Omental fat pad (tissue), 4 donors: ENCODE results near the gene RICTOR. TPM values are rescaled to one million over a fixed set of nuclear protein-coding genes. Genes with fewer than 3 reads are reported as not detected.
A peak's percentile ranks its signal among the peaks of the same experiment; 100 is the strongest.

Source experiments
- ATAC-seq: fragments of 150-250 bp; one replicate; pipeline ENCODE4 v1.9.1; 2016; ENCODE audit warnings: mild to moderate bottlenecking, moderate library complexity; ENCODE audit not compliant: low FRiP score
- DNase-seq: peaks from one replicate; pipeline ENCODE4 v3.0.0-alpha.2; 2019; ENCODE audit warnings: low spot score
- CTCF ChIP-seq, 3 donors: fragments of 450-650 bp; IDR thresholded peaks; one replicate each; pipeline ENCODE4 v1.5.1; 2016 to 2017; ENCODE audit warnings: antibody characterized with exemption in 3 of 3, mild to moderate bottlenecking in 3 of 3, moderate library complexity in 2 of 3
- total RNA-seq, 4 donors: library from RNA; depleted of rRNA; stranded (reverse); fragments of >200 nt; gene quantifications; one replicate each; pipeline ENCODE4 v1.1.0, GENCODE V29; 2016

RICTOR gene
- total RNA-seq: 10 to 100 TPM; 20.4 to 47.1 (median 32.2) TPM

GRCh38 chr5:39074017-39074814 is at the start of gene RICTOR:
TSS of gene RICTOR (minus strand) at chr5:39074399. CDS start at chr5:39074377, 22 bp downstream.
- peak; percentile 80 for DNase-seq
- no peak for TF ChIP-seq CTCF (IDR thresholded peaks at IDR 0.05)
- ATAC-seq: peak; percentile 95

GRCh38 chr5:39121922-39122321 is 47.7 kb upstream of the RICTOR start:
- TF ChIP-seq CTCF (IDR thresholded peaks at IDR 0.05): no peak
- no peak for ATAC-seq

GRCh38 chr5:39121315-39121714 is 47.1 kb upstream of the RICTOR start:
- DNase-seq (no peak), ATAC-seq (no peak)
- no peak for TF ChIP-seq CTCF (IDR thresholded peaks at IDR 0.05)

More at GRCh38 chr5:39121922-39122321, 47.7 kb upstream of the RICTOR start:
- no peak for DNase-seq

- TF ChIP-seq CTCF (IDR thresholded peaks at IDR 0.05): no peak
- DNase-seq (no peak), ATAC-seq (no peak)
These were observed 45.8 kb upstream of the RICTOR start for GRCh38 chr5:39120052-39120420.

GRCh38 chr5:39119404-39120051 is 45.3 kb upstream of the RICTOR start:
- ATAC-seq (no peak), DNase-seq (no peak)
- no peak for TF ChIP-seq CTCF (IDR thresholded peaks at IDR 0.05)

GRCh38 chr5:39118638-39119037 is 44.4 kb upstream of the RICTOR start:
- DNase-seq: no peak
- no peak for ATAC-seq
- TF ChIP-seq CTCF (IDR thresholded peaks at IDR 0.05): no peak

- no peak for TF ChIP-seq CTCF (IDR thresholded peaks at IDR 0.05)
- DNase-seq: no peak
- ATAC-seq: no peak
These were observed 43.2 kb upstream of the RICTOR start for GRCh38 chr5:39117401-39117800.
